ENCODE data around the gene TAS1R2. TPM values are rescaled to one million over a fixed set of nuclear protein-coding genes. Genes with fewer than 3 reads are reported as not detected.
A peak's percentile ranks its signal among the peaks of the same experiment; 100 is the strongest.

TAS1R2 gene
- total and polyA plus RNA-seq, 2 of the 13 experiments (the other 11 are each of a cell fraction or from before 2014, with no cell fraction given) = not detected

DNA sequence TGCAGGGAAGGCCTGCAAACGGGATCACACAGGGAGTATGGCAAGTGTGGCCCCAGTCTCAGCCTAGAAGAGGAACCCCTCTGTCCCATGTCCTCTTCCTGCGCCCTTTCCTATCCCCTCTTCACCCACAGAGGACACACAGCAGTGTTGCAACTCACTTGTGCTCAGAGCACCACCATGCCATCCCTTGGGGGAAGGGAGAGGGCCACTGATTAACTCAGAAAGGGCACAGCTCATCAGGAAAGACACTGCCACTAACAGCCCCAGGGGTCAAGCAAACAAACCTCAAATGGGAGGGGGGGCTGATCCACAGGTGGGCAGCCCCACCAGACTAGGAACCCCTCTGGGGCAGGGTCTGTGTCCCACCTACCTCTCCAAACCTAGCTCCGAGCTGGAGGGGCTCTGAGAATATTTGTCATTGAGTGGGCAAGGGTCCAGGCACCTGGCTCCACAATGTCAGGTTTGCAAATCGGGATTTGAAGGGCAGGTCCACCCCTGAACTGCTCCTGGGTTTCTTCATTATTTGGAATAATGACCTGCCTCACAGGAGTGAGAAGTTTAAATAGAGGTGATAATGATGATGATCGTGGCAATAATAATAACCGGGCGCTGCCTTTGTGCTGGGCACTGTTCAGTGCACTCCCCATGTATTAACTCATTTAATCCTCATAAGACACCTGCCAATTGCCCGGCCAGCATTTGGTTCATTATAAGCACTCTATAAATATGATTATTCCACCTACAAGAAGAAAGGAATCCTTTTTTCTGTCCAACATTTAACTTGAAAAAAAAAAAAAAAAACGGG lies 41.9 kb upstream of the TAS1R2 start (continued):
- TF ChIP-seq SIN3A (IDR thresholded peaks at IDR 0.05; ENCODE audit: borderline replicate concordance, low read depth, low read length) (peak; percentile 73; the same call in 1 of the 2 replicates), KLF11 (CRISPR knock-in tag; IDR thresholded peaks at IDR 0.05) (no peak), NR3C1 (CRISPR knock-in tag; IDR thresholded peaks at IDR 0.05) (no peak), PHF5A (CRISPR knock-in tag; IDR thresholded peaks at IDR 0.05; ENCODE audit: low read depth, unreplicated experiment) (peak; percentile 78), CENPX (CRISPR knock-in tag; IDR thresholded peaks at IDR 0.05) (no peak), MXI1 (IDR thresholded peaks at IDR 0.05; ENCODE audit: borderline replicate concordance, low read depth, low read length) (peak; percentile 65; the same call in 1 of the 3 replicates), ZNF577 (CRISPR knock-in tag; IDR thresholded peaks at IDR 0.05; ENCODE audit: borderline replicate concordance, low read depth) (no peak), TSC22D2 (CRISPR knock-in tag; IDR thresholded peaks at IDR 0.05; ENCODE audit: borderline replicate concordance) (0 out of 2 replicates have a peak, but pooled peaks have one; percentile 67), FOXC1 (CRISPR knock-in tag; IDR thresholded peaks at IDR 0.05; ENCODE audit: borderline replicate concordance) (no peak), U2AF1 (optimal IDR thresholded peaks at IDR 0.05; ENCODE audit: low read depth, low read length) (peak; percentile 95), CBFB (CRISPR knock-in tag; IDR thresholded peaks at IDR 0.05) (peak; percentile 84), GABPB1 (CRISPR knock-in tag; IDR thresholded peaks at IDR 0.05) (peak; percentile 48), FOXJ3 (CRISPR knock-in tag; IDR thresholded peaks at IDR 0.05; ENCODE audit: borderline replicate concordance) (peak; percentile 35; the same call in 1 of the 2 replicates), RELA (CRISPR knock-in tag; IDR thresholded peaks at IDR 0.05) (no peak; the same call in 1 of the 2 replicates), KAT8 (CRISPR knock-in tag; IDR thresholded peaks at IDR 0.05) (peak; percentile 55; the same call in 1 of the 2 replicates), GFI1 (CRISPR knock-in tag; IDR thresholded peaks at IDR 0.05; ENCODE audit: borderline replicate concordance) (peak; percentile 41; the same call in 1 of the 2 replicates), ZNF205 (CRISPR knock-in tag; IDR thresholded peaks at IDR 0.05) (peak; percentile 82)
- TF ChIP-seq, protein P1, sequence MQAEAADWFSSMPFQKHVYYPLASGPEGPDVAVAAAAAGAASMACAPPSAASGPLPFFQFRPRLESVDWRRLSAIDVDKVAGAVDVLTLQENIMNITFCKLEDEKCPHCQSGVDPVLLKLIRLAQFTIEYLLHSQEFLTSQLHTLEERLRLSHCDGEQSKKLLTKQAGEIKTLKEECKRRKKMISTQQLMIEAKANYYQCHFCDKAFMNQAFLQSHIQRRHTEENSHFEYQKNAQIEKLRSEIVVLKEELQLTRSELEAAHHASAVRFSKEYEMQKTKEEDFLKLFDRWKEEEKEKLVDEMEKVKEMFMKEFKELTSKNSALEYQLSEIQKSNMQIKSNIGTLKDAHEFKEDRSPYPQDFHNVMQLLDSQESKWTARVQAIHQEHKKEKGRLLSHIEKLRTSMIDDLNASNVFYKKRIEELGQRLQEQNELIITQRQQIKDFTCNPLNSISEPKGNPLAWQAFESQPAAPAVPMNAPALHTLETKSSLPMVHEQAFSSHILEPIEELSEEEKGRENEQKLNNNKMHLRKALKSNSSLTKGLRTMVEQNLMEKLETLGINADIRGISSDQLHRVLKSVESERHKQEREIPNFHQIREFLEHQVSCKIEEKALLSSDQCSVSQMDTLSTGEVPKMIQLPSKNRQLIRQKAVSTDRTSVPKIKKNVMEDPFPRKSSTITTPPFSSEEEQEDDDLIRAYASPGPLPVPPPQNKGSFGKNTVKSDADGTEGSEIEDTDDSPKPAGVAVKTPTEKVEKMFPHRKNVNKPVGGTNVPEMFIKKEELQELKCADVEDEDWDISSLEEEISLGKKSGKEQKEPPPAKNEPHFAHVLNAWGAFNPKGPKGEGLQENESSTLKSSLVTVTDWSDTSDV (CRISPR knock-in tag; IDR thresholded peaks at IDR 0.05) = no peak
- TF ChIP-seq, protein P2, sequence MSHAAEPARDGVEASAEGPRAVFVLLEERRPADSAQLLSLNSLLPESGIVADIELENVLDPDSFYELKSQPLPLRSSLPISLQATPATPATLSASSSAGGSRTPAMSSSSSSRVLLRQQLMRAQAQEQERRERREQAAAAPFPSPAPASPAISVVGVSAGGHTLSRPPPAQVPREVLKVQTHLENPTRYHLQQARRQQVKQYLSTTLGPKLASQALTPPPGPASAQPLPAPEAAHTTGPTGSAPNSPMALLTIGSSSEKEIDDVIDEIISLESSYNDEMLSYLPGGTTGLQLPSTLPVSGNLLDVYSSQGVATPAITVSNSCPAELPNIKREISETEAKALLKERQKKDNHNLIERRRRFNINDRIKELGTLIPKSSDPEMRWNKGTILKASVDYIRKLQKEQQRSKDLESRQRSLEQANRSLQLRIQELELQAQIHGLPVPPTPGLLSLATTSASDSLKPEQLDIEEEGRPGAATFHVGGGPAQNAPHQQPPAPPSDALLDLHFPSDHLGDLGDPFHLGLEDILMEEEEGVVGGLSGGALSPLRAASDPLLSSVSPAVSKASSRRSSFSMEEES (CRISPR knock-in tag; IDR thresholded peaks at IDR 0.05) = peak; percentile 77
- TF ChIP-seq, protein P3, sequence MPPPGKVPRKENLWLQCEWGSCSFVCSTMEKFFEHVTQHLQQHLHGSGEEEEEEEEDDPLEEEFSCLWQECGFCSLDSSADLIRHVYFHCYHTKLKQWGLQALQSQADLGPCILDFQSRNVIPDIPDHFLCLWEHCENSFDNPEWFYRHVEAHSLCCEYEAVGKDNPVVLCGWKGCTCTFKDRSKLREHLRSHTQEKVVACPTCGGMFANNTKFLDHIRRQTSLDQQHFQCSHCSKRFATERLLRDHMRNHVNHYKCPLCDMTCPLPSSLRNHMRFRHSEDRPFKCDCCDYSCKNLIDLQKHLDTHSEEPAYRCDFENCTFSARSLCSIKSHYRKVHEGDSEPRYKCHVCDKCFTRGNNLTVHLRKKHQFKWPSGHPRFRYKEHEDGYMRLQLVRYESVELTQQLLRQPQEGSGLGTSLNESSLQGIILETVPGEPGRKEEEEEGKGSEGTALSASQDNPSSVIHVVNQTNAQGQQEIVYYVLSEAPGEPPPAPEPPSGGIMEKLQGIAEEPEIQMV (CRISPR knock-in tag; IDR thresholded peaks at IDR 0.05; ENCODE audit: low read depth) = no peak
- TF ChIP-seq, protein P4, sequence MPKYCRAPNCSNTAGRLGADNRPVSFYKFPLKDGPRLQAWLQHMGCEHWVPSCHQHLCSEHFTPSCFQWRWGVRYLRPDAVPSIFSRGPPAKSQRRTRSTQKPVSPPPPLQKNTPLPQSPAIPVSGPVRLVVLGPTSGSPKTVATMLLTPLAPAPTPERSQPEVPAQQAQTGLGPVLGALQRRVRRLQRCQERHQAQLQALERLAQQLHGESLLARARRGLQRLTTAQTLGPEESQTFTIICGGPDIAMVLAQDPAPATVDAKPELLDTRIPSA (CRISPR knock-in tag; IDR thresholded peaks at IDR 0.05; ENCODE audit: borderline replicate concordance) = no peak
- TF ChIP-seq, protein P5, sequence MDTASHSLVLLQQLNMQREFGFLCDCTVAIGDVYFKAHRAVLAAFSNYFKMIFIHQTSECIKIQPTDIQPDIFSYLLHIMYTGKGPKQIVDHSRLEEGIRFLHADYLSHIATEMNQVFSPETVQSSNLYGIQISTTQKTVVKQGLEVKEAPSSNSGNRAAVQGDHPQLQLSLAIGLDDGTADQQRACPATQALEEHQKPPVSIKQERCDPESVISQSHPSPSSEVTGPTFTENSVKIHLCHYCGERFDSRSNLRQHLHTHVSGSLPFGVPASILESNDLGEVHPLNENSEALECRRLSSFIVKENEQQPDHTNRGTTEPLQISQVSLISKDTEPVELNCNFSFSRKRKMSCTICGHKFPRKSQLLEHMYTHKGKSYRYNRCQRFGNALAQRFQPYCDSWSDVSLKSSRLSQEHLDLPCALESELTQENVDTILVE (CRISPR knock-in tag; IDR thresholded peaks at IDR 0.05) = peak; percentile 46; the same call in 1 of the 2 replicates

All from HepG2 (cell line).